ENCODE data around the gene TDP1. TPM values are rescaled to one million over a fixed set of nuclear protein-coding genes. Genes with fewer than 3 reads are reported as not detected.

The TDP1 gene
- total RNA-seq, 2 donors from 2014 or later, result 12.0 to 18.2 TPM

GRCh38 chr14:90062127-90062794, 106.5 kb downstream of the TDP1 start:
- H3K27ac ChIP-seq, result no peak overlapping the region
- no peaks in the 10 kb centered on the region for H3K9me3 ChIP-seq
- no peak for TF ChIP-seq CTCF (IDR thresholded peaks at IDR 0.05)
- TF ChIP-seq POLR2A (IDR thresholded peaks at IDR 0.05), result no peak
- TF ChIP-seq POLR2AphosphoS5 (IDR thresholded peaks at IDR 0.05), result no peak
- H3K4me3 ChIP-seq, result peak overlapping the region; percentile 21 to 29
- H3K36me3 ChIP-seq, result no peaks in the 10 kb centered on the region
- DNase-seq (ENCODE audit: low spot score), result peak; percentile 10
- H3K4me1 ChIP-seq (replicated peaks), result no peaks in the 10 kb centered on the region
- WGBS, result 2% methylated on average over 39 of the region's 63 CpGs
- H3K27me3 ChIP-seq (replicated peaks; ENCODE audit: insufficient read depth), result peaks cover 5% of the 10 kb centered on the region
- intact Hi-C loops (cut with DNase I), result no loop called here

- intact Hi-C loops (cut with DNase I), result no loop called here
- WGBS, result 46% methylated on average over 11 of the region's 11 CpGs
- Histone ChIP-seq H3K27ac (no peak overlapping the region), H3K36me3 (no peaks in the 10 kb centered on the region), H3K9me3 (no peaks in the 10 kb centered on the region), H3K4me1 (replicated peaks) (no peaks in the 10 kb centered on the region), H3K4me3 (no peak overlapping the region), H3K27me3 (replicated peaks; ENCODE audit: insufficient read depth) (peaks cover 5% of the 10 kb centered on the region)
- no peak for DNase-seq (ENCODE audit: low spot score)
- TF ChIP-seq POLR2AphosphoS5 (IDR thresholded peaks at IDR 0.05) (no peak), CTCF (IDR thresholded peaks at IDR 0.05) (no peak)
These were observed 107.3 kb downstream of the TDP1 start for GRCh38 chr14:90062822-90063539.

- no peaks in the 10 kb centered on the region for H3K27me3 ChIP-seq (replicated peaks; ENCODE audit: insufficient read depth)
- H3K27ac ChIP-seq, result no peak overlapping the region
- intact Hi-C loops (cut with DNase I), result no loop called here
- no peaks in the 10 kb centered on the region for H3K4me1 ChIP-seq (replicated peaks)
- 81% methylated on average over 6 of the region's 6 CpGs for WGBS
- H3K36me3 ChIP-seq, result no peaks in the 10 kb centered on the region
- DNase-seq (ENCODE audit: low spot score), result no peak
- no peak for TF ChIP-seq POLR2AphosphoS5 (IDR thresholded peaks at IDR 0.05)
- no peak for TF ChIP-seq CTCF (IDR thresholded peaks at IDR 0.05)
- TF ChIP-seq POLR2A (IDR thresholded peaks at IDR 0.05), result no peak
- H3K4me3 ChIP-seq, result no peak overlapping the region
- H3K9me3 ChIP-seq, result no peaks in the 10 kb centered on the region
These were observed 116.6 kb downstream of the TDP1 start for GRCh38 chr14:90072350-90072749.

GRCh38 chr14:90079576-90079975, 123.8 kb downstream of the TDP1 start:
- WGBS, result 85% methylated on average over 2 of the region's 2 CpGs
- Histone ChIP-seq H3K4me1 (replicated peaks) (no peaks in the 10 kb centered on the region), H3K9me3 (no peaks in the 10 kb centered on the region), H3K36me3 (no peaks in the 10 kb centered on the region), H3K27ac (no peak overlapping the region), H3K4me3 (no peak overlapping the region), H3K27me3 (replicated peaks; ENCODE audit: insufficient read depth) (no peaks in the 10 kb centered on the region)
- TF ChIP-seq CTCF (IDR thresholded peaks at IDR 0.05) (no peak), POLR2AphosphoS5 (IDR thresholded peaks at IDR 0.05) (no peak), POLR2A (IDR thresholded peaks at IDR 0.05) (no peak)
- no peak for DNase-seq (ENCODE audit: low spot score)
- intact Hi-C loops (cut with DNase I), result no loop called here

GRCh38 chr14:90087433-90087832, 131.7 kb downstream of the TDP1 start:
- H3K27ac ChIP-seq, result no peak overlapping the region
- DNase-seq (ENCODE audit: low spot score), result no peak
- no peaks in the 10 kb centered on the region for H3K9me3 ChIP-seq
- intact Hi-C loops (cut with DNase I), result no loop called here
- TF ChIP-seq CTCF (IDR thresholded peaks at IDR 0.05) (no peak), POLR2AphosphoS5 (IDR thresholded peaks at IDR 0.05) (no peak), POLR2A (IDR thresholded peaks at IDR 0.05) (no peak)
- H3K4me3 ChIP-seq, result no peak overlapping the region
- no peaks in the 10 kb centered on the region for H3K36me3 ChIP-seq
- no peaks in the 10 kb centered on the region for H3K4me1 ChIP-seq (replicated peaks)
- H3K27me3 ChIP-seq (replicated peaks; ENCODE audit: insufficient read depth), result no peaks in the 10 kb centered on the region
- WGBS, result 83% methylated on average over 6 of the region's 6 CpGs

Data from prostate gland (tissue), 2 donors.